Measurements from ENCODE around the gene LCOR. TPM values are rescaled to one million over a fixed set of nuclear protein-coding genes. Genes with fewer than 3 reads are reported as not detected.
A peak's percentile ranks its signal among the peaks of the same experiment; 100 is the strongest.

LCOR gene
- total and polyA plus RNA-seq, 2 of the 13 experiments (the other 11 are each of a cell fraction or from before 2014, with no cell fraction given): 12.4 to 23.7 TPM

DNA sequence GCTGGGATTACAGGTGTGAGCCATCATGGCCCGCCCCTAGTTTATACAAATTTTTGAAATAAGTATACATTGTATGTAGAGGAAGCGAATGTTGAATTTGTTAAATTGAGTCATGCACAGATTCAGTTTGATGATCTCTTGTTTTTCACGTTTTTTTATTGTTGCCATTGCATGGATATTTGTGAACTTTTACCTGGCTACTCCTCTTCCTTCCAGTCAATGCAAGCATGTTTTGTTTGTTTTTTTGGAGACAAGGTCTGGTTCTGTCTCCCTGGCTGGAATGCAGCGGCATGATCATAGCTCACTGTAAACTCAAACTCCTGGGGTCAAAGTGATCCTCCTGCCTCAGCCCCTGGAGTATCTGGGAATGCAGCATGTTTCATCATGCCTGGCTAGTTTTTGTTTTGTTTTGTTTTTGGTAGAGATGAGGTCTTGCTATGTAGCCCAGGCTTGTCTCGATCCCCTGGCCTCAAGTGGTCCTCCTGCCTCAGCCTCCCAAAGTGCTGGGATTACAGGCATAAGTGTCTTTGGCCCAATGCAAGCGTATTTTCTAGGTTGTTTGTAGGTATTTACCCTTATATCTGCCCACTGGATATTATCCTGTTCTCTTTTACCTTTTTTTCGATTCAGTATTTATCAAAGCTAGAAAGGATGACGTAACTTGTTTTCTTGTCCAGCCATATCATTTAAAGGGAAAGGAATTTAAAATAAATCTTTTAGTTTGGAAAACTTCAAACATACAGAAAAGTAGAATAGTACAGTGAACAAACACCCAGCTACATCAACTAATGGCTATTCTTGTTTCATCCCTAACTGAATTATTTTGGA lies 11.0 kb downstream of the LCOR start (continued):
- TF ChIP-seq ZKSCAN5 (CRISPR knock-in tag; IDR thresholded peaks at IDR 0.05) (no peak), MTA3 (CRISPR knock-in tag; IDR thresholded peaks at IDR 0.05) (no peak), MIER3 (CRISPR knock-in tag; IDR thresholded peaks at IDR 0.05; ENCODE audit: borderline replicate concordance) (peak; percentile 90; the same call in 1 of the 2 replicates), ZNF10 (CRISPR knock-in tag; IDR thresholded peaks at IDR 0.05; ENCODE audit: borderline replicate concordance, low read depth) (no peak), SRSF1 (optimal IDR thresholded peaks at IDR 0.05; ENCODE audit: low read depth, low read length) (no peak), ZNF557 (CRISPR knock-in tag; IDR thresholded peaks at IDR 0.05) (no peak), PTBP1 (IDR thresholded peaks at IDR 0.05; ENCODE audit: low read depth, low read length, poor library complexity, severe bottlenecking) (no peak), ZFP62 (CRISPR knock-in tag; IDR thresholded peaks at IDR 0.05) (no peak), ARNTL (CRISPR knock-in tag; IDR thresholded peaks at IDR 0.05) (0 out of 2 replicates have a peak, but pooled peaks have one; percentile 65), ZNF224 (CRISPR knock-in tag; IDR thresholded peaks at IDR 0.05) (no peak), SNRNP70 (IDR thresholded peaks at IDR 0.05; ENCODE audit: low read depth, low read length) (no peak), ZNF121 (CRISPR knock-in tag; IDR thresholded peaks at IDR 0.05) (peak; percentile 100), TBL1XR1 (IDR thresholded peaks at IDR 0.05; ENCODE audit: borderline replicate concordance, low read length, partially characterized antibody) (peak; percentile 97), KAT8 (CRISPR knock-in tag; IDR thresholded peaks at IDR 0.05) (peak; percentile 79; the same call in 1 of the 2 replicates), ZNF563 (CRISPR knock-in tag; IDR thresholded peaks at IDR 0.05) (no peak), GPN1 (CRISPR knock-in tag; IDR thresholded peaks at IDR 0.05; ENCODE audit: borderline replicate concordance) (no peak), ZNF652 (CRISPR knock-in tag; IDR thresholded peaks at IDR 0.05; ENCODE audit: borderline replicate concordance, low read depth) (peak; percentile 58; the same call in 1 of the 2 replicates), FOXK1 (CRISPR knock-in tag; IDR thresholded peaks at IDR 0.05; ENCODE audit: borderline replicate concordance, low read depth) (peak; percentile 98)
- TF ChIP-seq, protein P1, sequence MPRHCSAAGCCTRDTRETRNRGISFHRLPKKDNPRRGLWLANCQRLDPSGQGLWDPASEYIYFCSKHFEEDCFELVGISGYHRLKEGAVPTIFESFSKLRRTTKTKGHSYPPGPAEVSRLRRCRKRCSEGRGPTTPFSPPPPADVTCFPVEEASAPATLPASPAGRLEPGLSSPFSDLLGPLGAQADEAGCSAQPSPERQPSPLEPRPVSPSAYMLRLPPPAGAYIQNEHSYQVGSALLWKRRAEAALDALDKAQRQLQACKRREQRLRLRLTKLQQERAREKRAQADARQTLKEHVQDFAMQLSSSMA (CRISPR knock-in tag; IDR thresholded peaks at IDR 0.05): no peak
- TF ChIP-seq, protein P2, sequence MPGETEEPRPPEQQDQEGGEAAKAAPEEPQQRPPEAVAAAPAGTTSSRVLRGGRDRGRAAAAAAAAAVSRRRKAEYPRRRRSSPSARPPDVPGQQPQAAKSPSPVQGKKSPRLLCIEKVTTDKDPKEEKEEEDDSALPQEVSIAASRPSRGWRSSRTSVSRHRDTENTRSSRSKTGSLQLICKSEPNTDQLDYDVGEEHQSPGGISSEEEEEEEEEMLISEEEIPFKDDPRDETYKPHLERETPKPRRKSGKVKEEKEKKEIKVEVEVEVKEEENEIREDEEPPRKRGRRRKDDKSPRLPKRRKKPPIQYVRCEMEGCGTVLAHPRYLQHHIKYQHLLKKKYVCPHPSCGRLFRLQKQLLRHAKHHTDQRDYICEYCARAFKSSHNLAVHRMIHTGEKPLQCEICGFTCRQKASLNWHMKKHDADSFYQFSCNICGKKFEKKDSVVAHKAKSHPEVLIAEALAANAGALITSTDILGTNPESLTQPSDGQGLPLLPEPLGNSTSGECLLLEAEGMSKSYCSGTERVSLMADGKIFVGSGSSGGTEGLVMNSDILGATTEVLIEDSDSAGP (CRISPR knock-in tag; IDR thresholded peaks at IDR 0.05; ENCODE audit: borderline replicate concordance): peak; percentile 46; the same call in 1 of the 2 replicates
- TF ChIP-seq, protein P3, sequence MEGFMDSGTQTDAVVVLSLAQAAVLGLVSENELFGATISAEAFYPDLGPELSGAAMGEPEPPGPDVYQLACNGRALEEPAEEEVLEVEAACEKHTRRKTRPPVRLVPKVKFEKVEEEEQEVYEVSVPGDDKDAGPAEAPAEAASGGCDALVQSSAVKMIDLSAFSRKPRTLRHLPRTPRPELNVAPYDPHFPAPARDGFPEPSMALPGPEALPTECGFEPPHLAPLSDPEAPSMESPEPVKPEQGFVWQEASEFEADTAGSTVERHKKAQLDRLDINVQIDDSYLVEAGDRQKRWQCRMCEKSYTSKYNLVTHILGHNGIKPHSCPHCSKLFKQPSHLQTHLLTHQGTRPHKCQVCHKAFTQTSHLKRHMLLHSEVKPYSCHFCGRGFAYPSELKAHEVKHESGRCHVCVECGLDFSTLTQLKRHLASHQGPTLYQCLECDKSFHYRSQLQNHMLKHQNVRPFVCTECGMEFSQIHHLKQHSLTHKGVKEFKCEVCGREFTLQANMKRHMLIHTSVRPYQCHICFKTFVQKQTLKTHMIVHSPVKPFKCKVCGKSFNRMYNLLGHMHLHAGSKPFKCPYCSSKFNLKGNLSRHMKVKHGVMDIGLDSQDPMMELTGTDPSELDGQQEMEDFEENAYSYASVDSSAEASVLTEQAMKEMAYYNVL (CRISPR knock-in tag; IDR thresholded peaks at IDR 0.05; ENCODE audit: borderline replicate concordance): peak; percentile 74
- TF ChIP-seq, protein P4, sequence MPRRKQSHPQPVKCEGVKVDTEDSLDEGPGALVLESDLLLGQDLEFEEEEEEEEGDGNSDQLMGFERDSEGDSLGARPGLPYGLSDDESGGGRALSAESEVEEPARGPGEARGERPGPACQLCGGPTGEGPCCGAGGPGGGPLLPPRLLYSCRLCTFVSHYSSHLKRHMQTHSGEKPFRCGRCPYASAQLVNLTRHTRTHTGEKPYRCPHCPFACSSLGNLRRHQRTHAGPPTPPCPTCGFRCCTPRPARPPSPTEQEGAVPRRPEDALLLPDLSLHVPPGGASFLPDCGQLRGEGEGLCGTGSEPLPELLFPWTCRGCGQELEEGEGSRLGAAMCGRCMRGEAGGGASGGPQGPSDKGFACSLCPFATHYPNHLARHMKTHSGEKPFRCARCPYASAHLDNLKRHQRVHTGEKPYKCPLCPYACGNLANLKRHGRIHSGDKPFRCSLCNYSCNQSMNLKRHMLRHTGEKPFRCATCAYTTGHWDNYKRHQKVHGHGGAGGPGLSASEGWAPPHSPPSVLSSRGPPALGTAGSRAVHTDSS (CRISPR knock-in tag; conservative IDR thresholded peaks at IDR 0.05): no peak
- TF ChIP-seq, protein P5, sequence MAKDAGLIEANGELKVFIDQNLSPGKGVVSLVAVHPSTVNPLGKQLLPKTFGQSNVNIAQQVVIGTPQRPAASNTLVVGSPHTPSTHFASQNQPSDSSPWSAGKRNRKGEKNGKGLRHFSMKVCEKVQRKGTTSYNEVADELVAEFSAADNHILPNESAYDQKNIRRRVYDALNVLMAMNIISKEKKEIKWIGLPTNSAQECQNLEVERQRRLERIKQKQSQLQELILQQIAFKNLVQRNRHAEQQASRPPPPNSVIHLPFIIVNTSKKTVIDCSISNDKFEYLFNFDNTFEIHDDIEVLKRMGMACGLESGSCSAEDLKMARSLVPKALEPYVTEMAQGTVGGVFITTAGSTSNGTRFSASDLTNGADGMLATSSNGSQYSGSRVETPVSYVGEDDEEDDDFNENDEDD (CRISPR knock-in tag; IDR thresholded peaks at IDR 0.05; ENCODE audit: borderline replicate concordance): no peak
